Lung microvascular endothelial cell (primary cell): ENCODE data around the gene CANT1. TPM values are rescaled to one million over a fixed set of nuclear protein-coding genes. Genes with fewer than 3 reads are reported as not detected.

Source experiments
- DNase-seq, 2 donors: peaks; one replicate each; pipeline versions ENCODE4 v3.0.0 to v3.0.0-alpha.2; 2010; ENCODE audit warnings: low read depth in 2 of 2
- total RNA-seq: library from RNA; depleted of rRNA; stranded (reverse); fragments of >200 nt; gene quantifications from 2 replicates; pipeline ENCODE4 v1.2.1, GENCODE V29; 2014

CANT1 gene
- total RNA-seq, 1 donor from 2014 or later = 39.7 TPM

DNA sequence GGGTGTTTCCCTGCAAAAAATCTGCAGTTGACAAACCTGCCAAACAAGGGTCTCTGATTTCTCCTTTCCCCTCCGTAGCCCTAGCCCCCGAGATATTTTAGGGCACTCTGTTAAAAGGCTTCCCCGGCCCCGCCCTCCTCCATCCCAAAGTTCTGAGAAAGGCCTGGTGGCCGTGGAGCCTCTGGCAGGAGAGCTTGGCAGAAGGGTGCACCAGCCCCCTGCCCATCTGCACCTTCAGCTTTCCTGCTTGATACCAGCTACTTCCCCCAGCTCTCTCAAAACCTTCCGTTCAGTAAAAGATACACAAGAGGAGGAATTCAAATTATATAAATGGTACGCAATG lies 711 bp upstream of the CANT1 start:
- no peak for DNase-seq

DNA sequence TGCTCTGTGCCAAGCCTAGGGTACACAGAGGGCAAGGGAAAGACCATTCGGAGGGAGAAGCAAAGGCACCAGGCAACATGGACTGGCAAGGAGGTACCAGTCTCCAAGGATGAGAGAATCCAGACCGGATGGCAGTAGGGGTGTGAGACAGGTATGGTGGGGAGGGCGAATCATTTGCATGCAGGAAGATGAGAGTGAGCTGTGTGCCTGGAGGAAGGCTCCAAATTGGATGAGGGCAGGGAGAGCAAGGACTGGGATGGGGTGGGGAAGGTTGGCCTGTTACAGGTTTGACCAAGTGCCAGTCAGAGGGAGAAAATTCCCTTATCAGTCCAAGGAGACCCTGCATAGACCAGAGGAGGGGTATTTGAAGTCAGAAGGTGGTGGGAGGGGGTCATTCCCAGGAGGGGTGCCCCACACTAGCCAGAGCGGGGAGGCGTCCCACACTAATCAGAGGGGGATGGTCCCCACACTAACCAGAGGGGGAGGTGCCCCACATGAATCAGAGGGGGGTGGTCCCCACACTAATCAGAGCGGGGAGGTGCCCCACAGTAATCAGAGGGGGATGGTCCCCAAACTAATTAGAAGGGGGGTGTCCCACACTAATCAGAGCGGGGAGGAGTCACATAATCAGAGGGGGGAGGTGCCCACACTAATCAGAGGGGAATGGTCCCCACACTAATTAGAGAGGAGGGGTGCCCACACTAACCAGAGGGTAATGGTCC lies 737 bp downstream of the CANT1 start:
- no peak for DNase-seq

DNA sequence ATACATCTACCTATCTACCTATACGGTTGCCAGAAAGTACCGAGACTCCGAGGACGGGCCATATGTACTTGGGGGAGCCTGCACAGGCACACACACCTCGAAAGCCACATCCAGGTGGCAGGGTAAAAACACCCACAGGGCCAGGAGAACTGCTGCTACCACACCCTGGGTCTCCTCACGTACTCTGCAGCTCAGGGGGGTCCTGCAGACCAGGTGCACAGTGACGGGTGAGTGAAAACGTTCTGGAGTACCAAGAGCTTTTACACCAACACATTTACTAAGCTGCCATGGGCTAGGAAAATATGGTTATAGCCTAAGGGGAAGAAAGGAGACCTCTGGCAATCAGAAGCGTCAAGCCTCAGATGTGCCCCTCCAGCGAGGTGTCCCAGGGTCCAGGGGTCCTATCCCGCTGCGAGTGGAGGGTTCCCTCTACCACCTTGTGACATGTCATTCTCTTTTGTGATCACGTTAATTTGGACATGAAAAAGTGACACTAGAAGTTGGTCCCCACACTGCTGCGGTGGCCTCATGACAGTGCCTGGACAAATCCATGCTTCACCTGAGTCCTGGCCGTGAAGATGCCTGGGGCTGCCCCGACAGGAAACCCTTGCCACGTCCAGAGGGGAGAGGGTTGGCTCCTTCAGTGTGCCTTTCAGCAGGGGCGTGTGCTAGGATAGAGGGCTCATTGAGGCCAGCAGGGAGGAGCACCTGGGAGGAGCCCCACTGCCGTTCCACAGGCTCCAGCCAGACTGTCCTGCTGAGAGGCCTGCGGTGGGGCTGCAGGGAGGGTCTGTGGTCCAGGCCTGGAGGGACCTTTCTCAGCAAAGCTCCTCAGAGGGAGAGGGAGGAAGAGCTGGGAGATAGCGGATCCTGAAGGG lies 1.8 kb downstream of the CANT1 start:
- no peak for DNase-seq

DNA sequence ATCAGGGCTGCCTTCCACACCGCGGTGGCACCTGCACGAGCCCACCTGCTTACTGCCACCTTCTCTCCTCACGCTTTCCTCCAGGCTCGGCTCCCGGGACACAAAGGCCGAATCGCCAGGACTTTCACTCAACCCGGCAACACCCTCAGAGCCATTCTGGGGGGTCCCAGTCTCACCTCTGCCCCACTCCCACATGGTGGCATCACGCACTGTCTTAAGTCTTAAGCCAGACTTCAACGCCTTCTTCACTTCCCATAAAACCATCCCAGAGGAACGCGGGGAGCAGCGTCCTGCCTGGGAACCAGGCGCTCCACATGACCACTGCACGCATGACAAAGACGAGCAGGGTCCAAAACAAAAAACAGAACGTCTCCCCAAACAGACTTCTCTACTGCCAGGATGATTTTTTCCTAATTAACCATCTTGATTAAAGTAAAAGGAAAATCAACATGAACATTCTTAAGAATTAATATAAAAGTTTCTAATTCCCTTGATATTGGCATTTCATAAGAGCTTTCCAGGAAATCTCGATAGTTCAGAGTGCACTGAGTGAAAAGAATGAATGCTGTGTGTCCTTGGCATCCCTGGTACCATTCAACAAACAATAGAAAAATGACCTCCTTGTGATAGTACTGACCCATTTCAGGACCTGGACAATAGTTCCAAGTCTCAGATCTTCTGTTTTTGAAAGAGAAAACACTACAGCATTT lies 2.6 kb downstream of the CANT1 start:
- no peak for DNase-seq

DNA sequence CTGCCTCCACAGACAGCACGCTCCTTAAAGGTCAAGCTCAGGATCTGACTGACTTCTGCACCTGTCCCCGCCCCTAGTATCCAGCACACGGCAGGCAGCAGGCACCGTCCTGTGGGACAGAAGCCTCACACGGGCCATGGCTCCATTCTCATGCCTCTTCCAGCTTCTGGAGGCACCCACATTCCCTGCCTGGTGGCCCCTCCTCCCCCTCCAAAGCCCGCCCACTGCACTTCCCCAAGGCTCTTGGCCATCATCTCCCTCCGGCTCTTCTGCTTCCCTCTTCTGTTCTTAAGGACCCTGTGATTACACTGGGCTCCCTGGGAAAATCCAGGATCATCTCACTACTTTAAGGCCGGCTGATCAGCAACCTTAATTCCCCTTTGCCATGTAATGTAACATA lies 3.5 kb downstream of the CANT1 start:
- DNase-seq = no peak

DNA sequence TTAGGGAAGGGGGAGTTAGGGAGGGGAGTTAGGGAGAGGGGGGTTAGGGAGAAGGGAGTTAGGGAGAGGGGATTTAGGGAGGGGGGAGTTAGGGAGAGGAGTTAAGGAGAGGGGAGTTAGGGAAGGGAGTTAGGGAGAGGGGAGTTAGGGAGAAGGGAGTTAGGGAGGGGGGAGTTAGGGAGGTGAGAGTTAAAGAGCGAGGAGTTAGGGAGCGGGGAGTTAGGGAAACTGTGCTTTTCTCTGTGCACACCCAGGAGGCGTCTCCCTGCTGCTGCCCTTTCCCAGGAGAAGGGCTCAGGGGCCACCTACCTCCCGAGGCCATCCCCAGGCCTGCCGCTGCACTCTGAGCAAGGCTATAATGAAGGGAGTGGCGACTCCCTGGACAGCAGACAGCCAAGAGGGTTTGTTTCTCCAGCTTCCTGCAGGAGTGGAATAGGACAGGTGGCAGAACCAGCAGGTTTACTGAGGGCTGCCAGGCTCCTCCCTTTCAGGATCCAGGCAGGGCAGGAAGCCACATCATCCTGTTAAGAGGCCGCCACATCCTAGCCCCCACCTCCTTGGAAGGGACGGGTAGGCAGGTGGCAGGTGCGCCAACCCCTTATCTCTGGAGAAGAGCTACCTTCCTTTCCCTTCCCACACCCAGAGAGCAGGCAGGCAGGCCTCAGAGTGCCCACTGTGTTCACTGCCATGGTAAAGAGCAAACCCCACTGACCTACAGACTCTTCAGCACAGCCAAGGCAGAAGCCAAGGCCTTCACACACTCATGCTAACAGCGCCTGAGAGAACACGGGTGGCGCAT lies 4.3 kb downstream of the CANT1 start:
- DNase-seq = no peak

DNA sequence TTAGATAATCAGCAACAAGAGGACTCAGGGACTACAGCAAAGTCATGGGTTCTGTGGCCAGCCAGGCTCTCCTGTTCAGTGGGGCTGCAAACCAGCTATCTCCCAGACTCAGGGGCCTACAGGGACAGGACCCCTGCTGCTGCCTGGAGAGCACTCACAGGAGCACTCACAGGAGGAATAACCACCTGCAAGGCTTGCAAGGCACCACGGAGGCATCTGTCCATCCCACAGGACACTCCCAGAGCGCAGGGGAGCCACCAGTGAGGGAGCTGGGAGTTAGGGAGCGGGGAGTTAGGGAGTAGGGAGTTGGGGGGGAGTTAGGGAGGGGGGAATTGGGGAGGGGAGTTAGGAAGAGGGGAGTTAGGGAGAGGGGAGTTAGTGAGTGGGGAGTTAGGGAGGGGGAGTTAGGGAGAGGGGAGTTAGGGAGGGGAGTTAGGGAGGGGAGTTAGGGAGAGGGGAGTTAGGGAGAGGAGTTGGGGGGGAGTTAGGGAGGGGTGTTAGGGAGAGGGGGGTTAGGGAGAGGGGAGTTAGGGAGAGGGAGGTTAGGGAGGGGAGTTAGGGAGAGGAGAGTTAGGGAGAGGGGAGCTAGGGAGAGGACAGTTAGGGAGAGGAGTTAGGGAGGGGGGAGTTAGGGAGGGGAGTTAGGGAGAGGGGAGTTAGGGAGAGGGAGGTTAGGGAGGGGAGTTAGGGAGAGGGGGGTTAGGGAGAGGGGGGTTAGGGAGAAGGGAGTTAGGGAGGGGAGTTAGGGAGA lies 5.7 kb downstream of the CANT1 start:
- no peak for DNase-seq

DNA sequence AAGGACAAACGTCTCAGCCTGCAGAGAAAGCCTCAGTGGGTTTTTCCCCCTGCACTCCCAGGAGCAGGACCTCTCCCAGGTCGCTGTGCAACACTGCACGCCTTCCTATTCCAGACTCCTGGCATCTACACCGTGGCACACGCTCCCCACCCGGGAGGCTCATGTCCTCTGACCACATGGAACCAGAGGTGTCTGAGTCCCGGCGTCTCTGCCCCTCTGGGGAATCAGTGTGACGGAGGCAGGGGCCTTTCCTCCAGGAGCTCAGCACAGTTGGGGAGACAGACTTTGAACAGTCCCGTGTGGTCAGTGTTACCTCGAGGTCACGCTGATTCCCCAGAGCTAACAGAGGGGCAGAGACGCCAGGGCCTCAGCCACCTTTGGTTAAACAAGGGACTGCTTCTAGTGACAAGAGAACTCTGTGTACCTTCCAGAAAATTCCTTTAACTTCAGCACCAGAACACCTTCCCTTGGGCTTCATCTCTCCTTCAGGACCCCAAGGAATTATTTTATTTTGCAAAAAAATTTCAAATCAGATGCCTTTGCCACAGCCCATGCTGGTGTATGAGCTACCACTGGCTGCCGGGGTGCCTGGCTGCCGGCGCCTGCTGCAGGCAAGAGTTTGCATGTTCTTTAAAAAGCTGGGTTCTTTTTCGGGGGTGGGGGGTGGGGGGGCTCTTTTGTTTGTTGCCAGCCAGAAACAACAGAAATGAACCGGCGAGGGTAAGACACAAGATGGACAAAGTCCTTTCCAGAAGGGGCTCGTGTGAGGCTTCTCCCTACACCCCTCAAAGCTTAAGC lies 6.6 kb downstream of the CANT1 start:
- DNase-seq = no peak

DNA sequence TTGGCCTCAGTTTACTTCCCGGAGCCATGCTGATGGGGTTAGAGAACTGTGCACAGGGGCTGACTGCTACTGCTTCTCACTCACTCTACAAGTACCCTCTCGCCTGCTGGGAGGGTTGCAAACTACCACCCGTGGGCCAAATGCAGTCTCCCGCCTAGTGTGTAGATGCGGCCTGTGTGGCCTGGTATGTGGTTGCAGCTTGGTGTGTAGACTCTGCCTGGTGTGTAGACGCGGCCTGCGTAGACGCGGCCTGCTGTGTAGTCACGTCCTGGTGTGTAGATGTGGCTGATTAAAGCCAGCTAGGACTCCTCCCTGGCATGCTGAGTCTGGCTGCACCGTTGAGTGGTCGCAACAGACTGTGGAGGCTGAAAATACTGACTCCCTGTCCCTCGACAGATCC lies 7.3 kb downstream of the CANT1 start:
- no peak for DNase-seq

DNA sequence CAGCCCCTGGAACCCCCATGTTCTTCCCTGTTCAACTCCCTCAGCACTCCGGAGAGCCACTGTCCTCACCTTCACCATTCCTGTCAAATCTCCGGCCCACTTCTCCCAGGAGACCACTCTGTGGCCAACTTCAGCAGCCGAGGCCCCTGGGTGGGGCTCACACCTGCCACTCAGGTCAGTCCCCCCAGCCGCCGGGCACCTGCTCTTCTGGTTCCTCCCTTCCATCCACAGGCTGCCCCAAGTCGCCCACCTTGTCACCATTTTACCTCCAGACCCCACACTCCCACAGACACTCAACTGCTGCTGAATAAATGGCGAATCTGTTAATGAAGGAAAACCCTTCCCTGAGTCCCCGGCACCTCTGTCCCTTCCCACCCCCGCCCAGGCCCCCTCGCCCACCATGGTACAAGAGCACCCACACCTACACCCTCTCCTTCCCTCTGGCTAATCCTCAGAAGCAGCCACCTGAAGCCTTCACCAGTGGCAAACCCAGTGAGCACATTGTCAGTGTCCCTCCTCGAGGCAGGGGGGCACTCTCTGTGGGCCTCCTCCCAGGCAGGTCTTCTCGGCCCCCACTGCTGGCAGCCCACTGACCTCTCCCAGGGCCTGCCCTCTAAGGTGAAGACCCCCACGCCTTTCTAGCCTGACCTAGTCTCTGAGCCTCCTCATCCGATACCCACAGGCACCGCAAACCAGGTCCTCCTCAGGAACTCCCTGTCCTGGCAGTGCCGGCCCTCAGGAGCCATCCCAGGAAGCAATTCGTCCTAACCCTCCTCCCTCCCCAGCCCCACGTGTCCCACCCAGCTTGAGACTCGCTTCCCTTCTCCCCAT lies 8.2 kb downstream of the CANT1 start:
- DNase-seq = no peak

DNA sequence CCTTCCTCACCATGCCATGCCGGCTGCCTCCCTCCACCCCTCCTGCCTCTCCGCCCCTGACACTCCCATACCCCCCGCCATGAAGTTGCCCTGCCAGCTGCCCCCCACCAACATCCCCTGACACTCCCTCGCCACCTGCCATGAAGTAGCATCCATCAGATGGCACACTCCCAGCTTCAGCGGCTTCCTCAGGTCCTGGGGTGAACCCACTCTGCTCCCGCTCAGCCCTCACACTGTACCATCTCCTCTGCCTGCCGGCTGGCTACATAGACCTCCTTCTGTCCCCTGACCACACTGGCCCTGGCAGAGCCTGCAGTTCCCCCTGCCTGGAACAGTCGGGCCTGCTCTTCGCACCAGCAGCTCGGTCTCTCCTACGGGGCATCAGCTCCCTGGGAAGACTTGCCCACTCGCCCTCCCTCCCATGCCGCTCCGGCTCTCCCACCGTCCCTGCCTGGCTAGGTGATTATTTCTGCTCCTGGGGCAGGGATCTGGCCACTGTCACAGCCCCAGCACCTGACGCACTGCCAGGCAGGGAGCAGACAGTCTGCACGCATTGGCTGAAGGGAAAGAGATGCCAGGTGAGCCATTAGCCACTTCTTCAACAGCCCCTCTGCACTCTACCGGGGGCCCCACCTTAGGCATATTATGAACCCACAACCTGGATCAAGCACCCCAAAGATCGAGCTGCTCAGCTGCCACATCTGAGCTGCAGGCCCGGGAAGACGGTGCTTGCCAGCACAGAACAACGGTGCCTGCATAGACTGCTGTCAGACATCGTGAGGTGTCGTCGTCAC lies 9.0 kb downstream of the CANT1 start:
- DNase-seq = no peak

DNA sequence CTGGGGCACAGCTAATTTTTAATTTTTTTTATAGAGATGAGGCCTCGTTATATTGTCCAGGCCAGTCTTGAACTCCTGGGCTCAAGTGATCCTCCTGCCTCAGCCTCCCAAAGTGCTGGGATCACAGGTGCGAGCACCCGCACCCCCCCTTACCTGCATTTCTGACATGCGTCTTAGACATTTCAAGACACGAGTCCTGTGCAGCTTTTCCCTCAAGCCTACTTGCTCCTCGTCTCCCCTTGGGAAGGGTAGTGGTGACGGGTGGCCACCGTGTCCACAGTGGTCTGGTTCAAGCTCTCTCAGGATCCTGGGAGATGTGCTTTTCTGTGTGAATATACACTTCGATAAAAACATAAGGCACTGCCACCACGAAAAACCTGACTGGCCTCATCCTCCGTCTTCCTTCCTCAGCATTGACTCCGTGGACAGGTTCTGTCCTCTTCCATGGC lies 9.6 kb downstream of the CANT1 start:
- no peak for DNase-seq

DNA sequence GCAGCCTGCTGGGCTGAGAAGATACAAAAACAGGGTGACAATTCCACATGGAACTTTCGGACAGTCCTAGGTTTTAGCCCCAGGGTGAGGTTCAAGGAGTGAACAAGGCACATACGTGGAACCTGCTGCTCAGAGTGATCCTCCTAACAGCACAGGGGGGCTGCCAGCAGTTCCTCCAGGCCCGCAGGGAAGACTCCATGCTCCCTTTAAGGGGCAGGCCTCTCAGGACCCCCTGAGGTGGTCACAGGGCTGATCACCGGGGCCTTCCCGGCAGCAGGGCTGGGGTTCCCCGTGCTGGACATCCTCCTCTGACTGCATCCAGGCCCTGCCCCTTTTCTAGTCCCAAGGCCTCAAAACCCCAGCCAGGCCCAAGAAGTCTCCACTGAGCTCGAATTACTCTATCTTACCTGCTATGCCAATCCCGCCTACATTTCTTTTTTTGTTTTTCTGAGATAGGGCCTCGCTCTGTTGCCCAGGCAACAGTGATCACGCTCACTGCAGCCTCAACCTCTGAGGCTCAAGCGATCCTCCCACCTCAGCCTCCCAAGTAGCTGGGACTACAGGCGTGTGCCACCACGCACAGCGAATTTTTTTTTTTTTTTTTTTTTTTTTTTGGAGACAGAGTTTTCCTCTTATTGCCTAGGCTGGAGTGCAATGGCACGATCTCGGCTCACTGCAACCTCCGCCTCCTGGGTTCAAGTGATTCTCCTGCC lies 10.4 kb downstream of the CANT1 start:
- no peak for DNase-seq

DNA sequence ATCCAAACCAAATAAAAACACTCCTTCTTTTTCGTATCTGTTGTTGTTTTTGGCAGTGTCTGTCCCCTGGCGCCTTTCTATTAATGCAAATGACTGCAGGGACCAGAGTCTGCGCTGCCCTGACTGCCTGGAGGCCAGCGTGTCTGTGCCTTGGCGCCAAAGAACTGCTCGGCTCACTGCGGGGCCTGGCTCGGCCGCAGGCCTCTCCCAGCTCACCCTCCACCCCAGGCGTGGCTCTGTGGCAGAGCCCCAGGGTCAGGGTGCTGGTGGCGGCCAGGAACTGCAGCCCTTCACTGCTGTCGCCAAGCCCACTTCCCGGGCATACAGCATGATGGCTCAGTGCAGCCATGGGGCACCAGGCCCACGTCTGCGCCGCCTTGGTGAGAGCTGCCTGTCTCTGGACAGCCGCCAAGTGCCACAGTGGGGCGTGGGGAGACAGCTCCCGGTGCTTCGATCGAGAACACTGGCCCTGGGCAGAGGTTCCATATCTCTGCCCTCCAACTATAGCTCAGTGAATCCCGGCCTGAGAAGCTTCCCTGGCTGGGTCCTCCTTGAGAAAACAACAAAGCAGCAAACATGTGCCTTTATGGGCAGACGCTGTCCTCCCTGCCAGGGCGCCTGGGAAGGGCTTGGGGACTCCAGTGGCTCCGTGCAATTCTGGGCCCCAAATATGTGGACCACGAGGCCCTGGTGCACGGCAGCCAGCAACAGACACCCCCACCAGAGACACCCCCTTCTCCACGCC lies 11.1 kb downstream of the CANT1 start:
- peak in 1 of 2 donors; percentile 35 for DNase-seq

DNA sequence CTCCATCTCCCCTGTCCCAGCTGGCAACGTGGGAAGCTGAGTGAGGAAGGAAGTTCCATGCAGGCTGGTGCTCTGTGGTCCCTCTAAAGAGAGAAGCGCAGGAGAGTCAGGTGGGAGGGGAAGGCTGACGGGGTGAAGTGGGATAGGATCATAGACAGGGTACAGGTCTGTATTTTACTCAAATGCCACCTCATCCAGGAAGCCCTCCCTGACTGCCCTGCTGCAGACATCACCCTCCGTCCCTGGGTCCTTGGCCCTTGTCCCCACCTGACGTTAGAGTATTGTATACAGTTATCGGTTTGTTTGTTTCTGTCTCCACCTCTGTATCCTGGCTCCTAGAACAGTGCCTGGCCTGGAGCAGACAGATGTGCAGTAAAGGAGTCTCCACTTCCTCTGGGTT lies 11.7 kb downstream of the CANT1 start:
- DNase-seq = no peak

DNA sequence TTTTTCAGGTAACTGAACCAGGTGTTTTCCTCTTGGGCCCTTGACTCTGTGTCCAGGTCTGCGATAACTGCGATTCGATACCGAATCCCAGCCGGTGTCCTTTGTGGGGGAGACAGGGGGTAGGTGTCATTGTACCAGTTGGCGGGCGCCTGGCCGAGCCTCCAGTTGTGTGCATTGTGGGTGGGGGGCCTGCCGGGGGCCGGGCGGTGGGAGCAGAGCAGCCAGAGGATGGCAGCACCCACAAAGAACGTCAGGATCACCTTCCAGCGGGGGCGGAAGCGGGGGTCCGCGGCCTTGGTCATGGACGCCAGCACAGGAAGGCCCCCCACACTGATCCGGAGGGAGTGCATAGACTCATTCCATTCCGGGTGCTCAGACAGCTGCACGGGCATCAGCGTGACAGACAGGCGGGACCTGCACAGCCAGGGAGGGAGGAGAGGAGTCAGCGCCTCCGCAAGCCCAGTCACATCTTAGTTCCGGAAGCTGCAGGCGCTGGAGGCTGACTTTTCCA lies 12.3 kb downstream of the CANT1 start:
- no peak for DNase-seq

DNA sequence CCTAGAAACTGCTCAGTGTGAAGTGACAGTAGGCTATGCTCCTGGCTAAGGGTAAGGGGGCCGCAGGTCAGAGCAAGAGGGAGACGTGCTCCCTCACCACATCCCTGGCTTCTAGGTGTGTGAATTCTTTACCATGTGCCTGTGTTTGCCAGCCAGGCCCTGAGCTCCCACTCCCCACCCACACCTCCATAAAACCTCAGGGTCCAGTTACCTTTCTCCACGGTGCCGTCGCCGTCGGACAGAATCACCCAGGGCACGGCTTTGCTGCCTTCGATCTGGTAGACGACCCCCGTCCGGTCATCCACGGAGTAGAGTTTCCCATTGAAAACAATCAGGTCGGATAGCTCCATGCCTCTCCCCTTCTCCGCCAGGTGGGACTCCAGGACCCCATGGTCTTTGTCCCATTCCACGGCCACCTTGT lies 12.8 kb downstream of the CANT1 start:
- DNase-seq = no peak
